Measurements from ENCODE around the gene SLIT1. TPM values are rescaled to one million over a fixed set of nuclear protein-coding genes. Genes with fewer than 3 reads are reported as not detected.

The SLIT1 gene
- total RNA-seq, 2 donors from 2014 or later = 0.78 to 0.99 TPM

DNA sequence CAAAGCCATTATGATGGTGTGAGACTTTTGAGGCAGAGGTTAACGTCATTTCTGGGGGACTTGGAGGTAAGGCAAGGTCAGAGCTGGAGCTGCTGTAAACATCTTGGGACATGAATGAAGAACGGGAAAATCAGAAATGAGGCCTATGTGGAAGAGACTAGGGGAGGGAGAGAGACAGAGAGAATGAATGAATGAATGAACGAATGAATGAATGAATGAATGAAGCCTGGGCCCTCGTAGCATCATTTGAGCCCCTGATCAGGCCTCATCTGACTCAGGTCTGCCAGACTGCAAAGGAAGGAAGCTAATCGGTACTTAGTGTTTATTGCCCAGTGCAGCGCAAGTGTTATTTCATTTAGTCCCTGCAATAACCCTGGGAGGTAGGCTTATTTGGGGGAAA, 79.6 kb downstream of the SLIT1 start:
- Histone ChIP-seq H3K4me1 (no peaks in the 10 kb centered on the region), H3K4me3 (no peak overlapping the region), H3K36me3 (replicated peaks in 1 of 2; ENCODE audit: insufficient read depth in 1 of 2, low read depth in 2 of 2) (no peaks in the 10 kb centered on the region), H3K27me3 (no peaks in the 10 kb centered on the region), H3K27ac (no peak overlapping the region), H3K9me3 (no peaks in the 10 kb centered on the region)
- DNase-seq = no peak
- no peak for ATAC-seq
- TF ChIP-seq, protein P1, sequence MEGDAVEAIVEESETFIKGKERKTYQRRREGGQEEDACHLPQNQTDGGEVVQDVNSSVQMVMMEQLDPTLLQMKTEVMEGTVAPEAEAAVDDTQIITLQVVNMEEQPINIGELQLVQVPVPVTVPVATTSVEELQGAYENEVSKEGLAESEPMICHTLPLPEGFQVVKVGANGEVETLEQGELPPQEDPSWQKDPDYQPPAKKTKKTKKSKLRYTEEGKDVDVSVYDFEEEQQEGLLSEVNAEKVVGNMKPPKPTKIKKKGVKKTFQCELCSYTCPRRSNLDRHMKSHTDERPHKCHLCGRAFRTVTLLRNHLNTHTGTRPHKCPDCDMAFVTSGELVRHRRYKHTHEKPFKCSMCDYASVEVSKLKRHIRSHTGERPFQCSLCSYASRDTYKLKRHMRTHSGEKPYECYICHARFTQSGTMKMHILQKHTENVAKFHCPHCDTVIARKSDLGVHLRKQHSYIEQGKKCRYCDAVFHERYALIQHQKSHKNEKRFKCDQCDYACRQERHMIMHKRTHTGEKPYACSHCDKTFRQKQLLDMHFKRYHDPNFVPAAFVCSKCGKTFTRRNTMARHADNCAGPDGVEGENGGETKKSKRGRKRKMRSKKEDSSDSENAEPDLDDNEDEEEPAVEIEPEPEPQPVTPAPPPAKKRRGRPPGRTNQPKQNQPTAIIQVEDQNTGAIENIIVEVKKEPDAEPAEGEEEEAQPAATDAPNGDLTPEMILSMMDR (IDR thresholded peaks at IDR 0.05) = no peak
- TF ChIP-seq POLR2A (IDR thresholded peaks at IDR 0.05) = no peak
- intact Hi-C loops (cut with DNase I) = no loop called here
- WGBS, 2 donors = 61 to 64% methylated on average over 6 of the region's 6 CpGs

GRCh38 chr10:97105303-97105702, 80.5 kb downstream of the SLIT1 start:
- intact Hi-C loops (cut with DNase I) = no loop called here

GRCh38 chr10:97103316-97104080, 82.3 kb downstream of the SLIT1 start:
- TF ChIP-seq, protein P1 (IDR thresholded peaks at IDR 0.05) = no peak
- no peak for TF ChIP-seq POLR2A (IDR thresholded peaks at IDR 0.05)
- Histone ChIP-seq H3K27me3 (no peaks in the 10 kb centered on the region), H3K4me3 (no peak overlapping the region), H3K27ac (no peak overlapping the region), H3K9me3 (no peaks in the 10 kb centered on the region), H3K36me3 (replicated peaks in 1 of 2; ENCODE audit: insufficient read depth in 1 of 2, low read depth in 2 of 2) (no peaks in the 10 kb centered on the region), H3K4me1 (no peaks in the 10 kb centered on the region)
- intact Hi-C loops (cut with DNase I) = no loop called here
- 63 to 64% methylated on average over 14 of the region's 14 CpGs for WGBS, 2 donors
- DNase-seq (no peak), ATAC-seq (no peak)

More at GRCh38 chr10:97105303-97105702, 80.5 kb downstream of the SLIT1 start:
- WGBS, 2 donors = 59 to 79% methylated on average over 7 of the region's 7 CpGs
- Histone ChIP-seq H3K27ac (no peak overlapping the region), H3K27me3 (no peaks in the 10 kb centered on the region), H3K36me3 (replicated peaks in 1 of 2; ENCODE audit: insufficient read depth in 1 of 2, low read depth in 2 of 2) (no peaks in the 10 kb centered on the region), H3K9me3 (no peaks in the 10 kb centered on the region), H3K4me3 (no peak overlapping the region), H3K4me1 (no peaks in the 10 kb centered on the region)
- ATAC-seq = no peak
- TF ChIP-seq, protein P1 (IDR thresholded peaks at IDR 0.05) = no peak
- no peak for TF ChIP-seq POLR2A (IDR thresholded peaks at IDR 0.05)
- DNase-seq = no peak

DNA sequence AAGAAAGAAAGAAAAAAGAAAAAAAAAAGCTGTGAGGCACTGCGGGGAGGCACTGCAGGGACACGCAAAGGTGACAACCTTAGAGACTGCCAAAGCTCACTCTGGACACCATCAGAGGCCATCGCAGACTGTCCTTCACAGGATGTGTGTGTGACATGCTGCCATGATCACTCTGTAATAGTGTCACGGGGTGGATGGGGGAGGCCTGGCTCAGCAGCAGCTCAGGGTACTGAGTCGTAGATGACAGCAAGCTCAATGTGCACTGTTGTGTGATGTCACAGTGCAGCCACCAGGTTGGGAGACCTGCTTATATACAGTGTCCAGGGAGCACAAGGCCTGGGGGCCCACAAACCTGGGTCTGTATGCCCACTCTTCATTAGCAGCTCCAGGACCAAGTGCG, 83.3 kb downstream of the SLIT1 start:
- intact Hi-C loops (cut with DNase I) = no loop called here
- H3K4me3 ChIP-seq = no peak overlapping the region

More for the DNA sequence above, 83.3 kb downstream of the SLIT1 start:
- Histone ChIP-seq H3K36me3 (replicated peaks in 1 of 2; ENCODE audit: insufficient read depth in 1 of 2, low read depth in 2 of 2) (no peaks in the 10 kb centered on the region), H3K27me3 (no peaks in the 10 kb centered on the region), H3K4me1 (no peaks in the 10 kb centered on the region), H3K9me3 (no peaks in the 10 kb centered on the region), H3K27ac (no peak overlapping the region)
- DNase-seq = no peak
- ATAC-seq = no peak
- WGBS, 2 donors = 77 to 89% methylated on average over 6 of the region's 6 CpGs
- TF ChIP-seq, protein P1 (IDR thresholded peaks at IDR 0.05) = no peak
- no peak for TF ChIP-seq POLR2A (IDR thresholded peaks at IDR 0.05)

Measured in body of pancreas (tissue), 4 donors.